Measurements from ENCODE around the gene SLC6A17. TPM values are rescaled to one million over a fixed set of nuclear protein-coding genes. Genes with fewer than 3 reads are reported as not detected.

Gene SLC6A17
- total RNA-seq, 5 donors from 2014 or later (not counting 1 experiment from before 2014, with no cell fraction given): not detected

- Histone ChIP-seq H3K4me1 (ENCODE audit: control insufficient read depth in 1 of 2, extremely low read depth in 1 of 2, insufficient read depth in 2 of 2, low read length in 2 of 2) (peaks cover 8 to 45% of the 10 kb centered on the region in 2 experiments), H3K36me3 (ENCODE audit: control insufficient read depth in 2 of 2, extremely low read depth in 1 of 2, insufficient read depth in 1 of 2, low read length in 1 of 2) (peaks cover 0 to 6% of the 10 kb centered on the region in 2 donors), H3K9me3 (no peaks in the 10 kb centered on the region), H3K27ac (ENCODE audit: low read length) (no peak overlapping the region), H3K27me3 (replicated peaks in 1 of 2; ENCODE audit: control insufficient read depth in 2 of 2, extremely low read depth in 1 of 2, insufficient read depth in 2 of 2, low read length in 1 of 2) (peaks cover 0 to 13% of the 10 kb centered on the region in 2 experiments), H3K4me3 (ENCODE audit: control insufficient read depth in 1 of 2, extremely low read depth in 1 of 2, low read length in 1 of 2) (no peak overlapping the region)
- no peaks in the 10 kb centered on the region for H3K9me3 Mint-ChIP-seq
- ATAC-seq (replicated peaks in 1 of 4): no peak
- peaks cover 55 to 64% (median 56%) of the 10 kb centered on the region in 3 donors for H3K4me1 Mint-ChIP-seq
- ChIA-PET POLR2A (interaction anchor here in 1 of 2 donors (0.6 kb wide), 2 partner anchors 19 to 217 kb away, joined by 3 to 6 read pairs; no protein-coding TSS in a partner anchor), CTCF (interaction anchor here (0.6 to 1.8 kb wide), 9 partner anchors 9 to 252 kb away, joined by 3 to 7 read pairs (median 3); no protein-coding TSS in a partner anchor)
- DNase-seq: peak in 2 of 35 experiments; percentile 11 to 29
- H3K27ac Mint-ChIP-seq: peak overlapping the region; percentile 44 to 85
- no peaks in the 10 kb centered on the region for H3K36me3 Mint-ChIP-seq
- WGBS (ENCODE audit: insufficient coverage): 81% methylated on average over 8 of the region's 20 CpGs
- H3K4me3 Mint-ChIP-seq: peak overlapping the region; percentile 64 to 90 (median 79)
- no peaks in the 10 kb centered on the region for H3K27me3 Mint-ChIP-seq
These were observed 62.2 kb downstream of the SLC6A17 start for GRCh38 chr1:110212169-110213142.

GRCh38 chr1:110213143-110213540, 62.8 kb downstream of the SLC6A17 start:
- Mint-ChIP-seq H3K27ac (peak overlapping the region; percentile 40 to 53), H3K4me1 (peaks cover 50 to 57% (median 50%) of the 10 kb centered on the region in 3 donors), H3K4me3 (peak overlapping the region; percentile 44 to 90 (median 50)), H3K36me3 (no peaks in the 10 kb centered on the region), H3K27me3 (no peaks in the 10 kb centered on the region), H3K9me3 (no peaks in the 10 kb centered on the region)
- peaks cover 8 to 40% of the 10 kb centered on the region in 2 experiments for H3K4me1 ChIP-seq (ENCODE audit: control insufficient read depth in 1 of 2, extremely low read depth in 1 of 2, insufficient read depth in 2 of 2, low read length in 2 of 2)
- no peak for ATAC-seq (replicated peaks in 1 of 4)
- ChIA-PET POLR2A (interaction anchor here in 1 of 2 donors (0.6 kb wide), 2 partner anchors 19 to 216 kb away, joined by 3 to 6 read pairs; no protein-coding TSS in a partner anchor), CTCF (interaction anchor here (0.6 to 1.8 kb wide), 5 partner anchors 10 to 247 kb away, joined by 3 to 7 read pairs (median 5); no protein-coding TSS in a partner anchor)
- no peaks in the 10 kb centered on the region for H3K9me3 ChIP-seq
- peaks cover 0 to 13% of the 10 kb centered on the region in 2 experiments for H3K27me3 ChIP-seq (replicated peaks in 1 of 2; ENCODE audit: control insufficient read depth in 2 of 2, extremely low read depth in 1 of 2, insufficient read depth in 2 of 2, low read length in 1 of 2)
- no peak for DNase-seq
- H3K36me3 ChIP-seq (ENCODE audit: control insufficient read depth in 2 of 2, extremely low read depth in 1 of 2, insufficient read depth in 1 of 2, low read length in 1 of 2): peaks cover 0 to 6% of the 10 kb centered on the region in 2 donors
- no peak overlapping the region for H3K4me3 ChIP-seq (ENCODE audit: control insufficient read depth in 1 of 2, extremely low read depth in 1 of 2, low read length in 1 of 2)
- no CpG with 5 or more reads among the region's 2 CpGs for WGBS (ENCODE audit: insufficient coverage)
- no peak overlapping the region for H3K27ac ChIP-seq (ENCODE audit: low read length)

- no peaks in the 10 kb centered on the region for H3K9me3 ChIP-seq
- Mint-ChIP-seq H3K9me3 (no peaks in the 10 kb centered on the region), H3K4me1 (peaks cover 34 to 45% (median 34%) of the 10 kb centered on the region in 3 donors), H3K27ac (peak overlapping the region in 1 of 2 donors; percentile 55), H3K36me3 (no peaks in the 10 kb centered on the region), H3K27me3 (no peaks in the 10 kb centered on the region), H3K4me3 (no peak overlapping the region)
- no peak for DNase-seq
- ChIA-PET CTCF (interaction anchor here (0.7 to 1.1 kb wide), 3 partner anchors 12 to 99 kb away, joined by 3 to 4 read pairs (median 3); no protein-coding TSS in a partner anchor), POLR2A (no interaction called here)
- ATAC-seq (replicated peaks in 1 of 4): no peak
- no peak overlapping the region for H3K4me3 ChIP-seq (ENCODE audit: control insufficient read depth in 1 of 2, extremely low read depth in 1 of 2, low read length in 1 of 2)
- peaks cover 2 to 30% of the 10 kb centered on the region in 2 experiments for H3K4me1 ChIP-seq (ENCODE audit: control insufficient read depth in 1 of 2, extremely low read depth in 1 of 2, insufficient read depth in 2 of 2, low read length in 2 of 2)
- peaks cover 0 to 6% of the 10 kb centered on the region in 2 donors for H3K36me3 ChIP-seq (ENCODE audit: control insufficient read depth in 2 of 2, extremely low read depth in 1 of 2, insufficient read depth in 1 of 2, low read length in 1 of 2)
- H3K27me3 ChIP-seq (replicated peaks in 1 of 2; ENCODE audit: control insufficient read depth in 2 of 2, extremely low read depth in 1 of 2, insufficient read depth in 2 of 2, low read length in 1 of 2): peaks cover 0 to 13% of the 10 kb centered on the region in 2 experiments
- no peak overlapping the region for H3K27ac ChIP-seq (ENCODE audit: low read length)
- whole genome bisulfite sequencing (ENCODE audit: insufficient coverage): 75% methylated on average over 10 of the region's 16 CpGs
These were observed 64.4 kb downstream of the SLC6A17 start for GRCh38 chr1:110214454-110215404.

GRCh38 chr1:110215621-110216515, 65.6 kb downstream of the SLC6A17 start:
- no peak overlapping the region for H3K4me3 Mint-ChIP-seq
- CTCF ChIA-PET: no interaction called here
- POLR2A ChIA-PET: interaction anchor here in 1 of 2 donors (0.5 to 0.6 kb wide), 2 partner anchors 89 to 929 kb away, joined by 3 to 6 read pairs; no protein-coding TSS in a partner anchor
- Histone ChIP-seq H3K27me3 (replicated peaks in 1 of 2; ENCODE audit: control insufficient read depth in 2 of 2, extremely low read depth in 1 of 2, insufficient read depth in 2 of 2, low read length in 1 of 2) (peaks cover 0 to 13% of the 10 kb centered on the region in 2 experiments), H3K4me3 (ENCODE audit: control insufficient read depth in 1 of 2, extremely low read depth in 1 of 2, low read length in 1 of 2) (no peak overlapping the region), H3K36me3 (ENCODE audit: control insufficient read depth in 2 of 2, extremely low read depth in 1 of 2, insufficient read depth in 1 of 2, low read length in 1 of 2) (peaks cover 0 to 6% of the 10 kb centered on the region in 2 donors), H3K27ac (ENCODE audit: low read length) (no peak overlapping the region), H3K4me1 (ENCODE audit: control insufficient read depth in 1 of 2, extremely low read depth in 1 of 2, insufficient read depth in 2 of 2, low read length in 2 of 2) (peaks cover 2 to 27% of the 10 kb centered on the region in 2 experiments), H3K9me3 (no peaks in the 10 kb centered on the region)
- no peaks in the 10 kb centered on the region for H3K9me3 Mint-ChIP-seq
- ATAC-seq (replicated peaks in 1 of 4): no peak
- no peak for DNase-seq
- H3K27ac Mint-ChIP-seq: no peak overlapping the region
- H3K27me3 Mint-ChIP-seq: no peaks in the 10 kb centered on the region
- 89% methylated on average over 6 of the region's 7 CpGs for WGBS (ENCODE audit: insufficient coverage)
- H3K4me1 Mint-ChIP-seq: peaks cover 33 to 43% (median 33%) of the 10 kb centered on the region in 3 donors
- H3K36me3 Mint-ChIP-seq: no peaks in the 10 kb centered on the region

- Mint-ChIP-seq H3K36me3 (no peaks in the 10 kb centered on the region), H3K27me3 (no peaks in the 10 kb centered on the region), H3K27ac (no peak overlapping the region), H3K4me1 (peaks cover 31 to 39% (median 31%) of the 10 kb centered on the region in 3 donors), H3K4me3 (no peak overlapping the region), H3K9me3 (no peaks in the 10 kb centered on the region)
- Histone ChIP-seq H3K27ac (ENCODE audit: low read length) (no peak overlapping the region), H3K4me3 (ENCODE audit: control insufficient read depth in 1 of 2, extremely low read depth in 1 of 2, low read length in 1 of 2) (no peak overlapping the region), H3K9me3 (no peaks in the 10 kb centered on the region), H3K36me3 (ENCODE audit: control insufficient read depth in 2 of 2, extremely low read depth in 1 of 2, insufficient read depth in 1 of 2, low read length in 1 of 2) (peaks cover 0 to 6% of the 10 kb centered on the region in 2 donors), H3K27me3 (replicated peaks in 1 of 2; ENCODE audit: control insufficient read depth in 2 of 2, extremely low read depth in 1 of 2, insufficient read depth in 2 of 2, low read length in 1 of 2) (peaks cover 0 to 7% of the 10 kb centered on the region in 2 experiments), H3K4me1 (ENCODE audit: control insufficient read depth in 1 of 2, extremely low read depth in 1 of 2, insufficient read depth in 2 of 2, low read length in 2 of 2) (peaks cover 2 to 17% of the 10 kb centered on the region in 2 experiments)
- WGBS (ENCODE audit: insufficient coverage): no CpG with 5 or more reads among the region's 6 CpGs
- CTCF ChIA-PET: no interaction called here
- ATAC-seq (replicated peaks in 1 of 4): no peak
- POLR2A ChIA-PET: interaction anchor here in 1 of 2 donors (0.5 kb wide), 1 partner anchor 96 kb away, joined by 4 read pairs; no protein-coding TSS in a partner anchor
- DNase-seq: no peak
These were observed 66.7 kb downstream of the SLC6A17 start for GRCh38 chr1:110216844-110217444.

Data from T-cell (primary cell).